LNCaP clone FGC (cell line): ENCODE data around the gene HADHB.
"Not testable (repeated sequence)": the region's sequence is repeated elsewhere in the genome, so short reads cannot be mapped to it uniquely, and the experiment has no call there.

Experiments
- DNase-seq: peaks from one replicate; pipeline ENCODE4 v3.0.0-alpha.2; 2011; ENCODE audit warnings: low read depth
- H3K4me3 ChIP-seq: 2 replicates; pipeline ENCODE4 v1.5.1; 2011; ENCODE audit warnings: mild to moderate bottlenecking, low read depth, low read length, control low read depth
- TF ChIP-seq, protein P1 (sequence below): IDR thresholded peaks from 2 replicates; pipeline ENCODE4 v1.5.1; 2012; ENCODE audit warnings: mild to moderate bottlenecking; ENCODE audit not compliant: control insufficient read depth, insufficient read depth; ENCODE audit errors: extremely low read depth

Gene HADHB

DNA sequence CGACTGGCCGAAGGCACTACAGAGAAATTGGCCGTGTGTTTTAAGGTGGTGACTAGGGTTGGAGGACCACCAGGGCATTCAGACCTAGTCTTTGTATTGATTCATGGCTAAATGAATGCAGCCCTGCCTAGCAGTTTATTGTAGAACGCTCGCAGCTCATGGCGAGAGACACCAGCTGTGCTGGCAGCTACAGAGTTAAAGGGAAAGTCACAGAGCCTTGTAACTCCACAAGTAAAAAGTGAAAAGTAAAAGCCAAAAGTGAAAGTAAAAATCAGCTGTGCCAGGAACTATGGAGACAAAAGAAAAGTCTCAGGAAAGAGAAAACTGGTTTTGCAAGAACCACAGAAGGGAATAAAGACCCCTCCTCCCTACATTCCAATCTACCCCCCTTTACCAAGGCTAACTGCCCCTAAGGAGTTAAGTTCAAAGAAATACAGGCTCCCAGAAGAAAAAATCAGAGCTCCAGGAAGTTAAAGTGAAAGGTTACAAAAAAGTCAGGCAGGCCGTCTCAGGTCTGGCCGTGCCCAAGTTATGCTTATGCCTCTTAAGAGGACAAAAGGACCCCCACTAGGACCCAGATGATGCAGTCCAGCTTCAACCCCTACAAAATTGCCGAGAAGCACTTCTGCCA is 54.8 kb downstream of the HADHB start:
- TF ChIP-seq, protein P1, sequence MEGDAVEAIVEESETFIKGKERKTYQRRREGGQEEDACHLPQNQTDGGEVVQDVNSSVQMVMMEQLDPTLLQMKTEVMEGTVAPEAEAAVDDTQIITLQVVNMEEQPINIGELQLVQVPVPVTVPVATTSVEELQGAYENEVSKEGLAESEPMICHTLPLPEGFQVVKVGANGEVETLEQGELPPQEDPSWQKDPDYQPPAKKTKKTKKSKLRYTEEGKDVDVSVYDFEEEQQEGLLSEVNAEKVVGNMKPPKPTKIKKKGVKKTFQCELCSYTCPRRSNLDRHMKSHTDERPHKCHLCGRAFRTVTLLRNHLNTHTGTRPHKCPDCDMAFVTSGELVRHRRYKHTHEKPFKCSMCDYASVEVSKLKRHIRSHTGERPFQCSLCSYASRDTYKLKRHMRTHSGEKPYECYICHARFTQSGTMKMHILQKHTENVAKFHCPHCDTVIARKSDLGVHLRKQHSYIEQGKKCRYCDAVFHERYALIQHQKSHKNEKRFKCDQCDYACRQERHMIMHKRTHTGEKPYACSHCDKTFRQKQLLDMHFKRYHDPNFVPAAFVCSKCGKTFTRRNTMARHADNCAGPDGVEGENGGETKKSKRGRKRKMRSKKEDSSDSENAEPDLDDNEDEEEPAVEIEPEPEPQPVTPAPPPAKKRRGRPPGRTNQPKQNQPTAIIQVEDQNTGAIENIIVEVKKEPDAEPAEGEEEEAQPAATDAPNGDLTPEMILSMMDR = no peak
- peak overlapping the region; percentile 35 for H3K4me3 ChIP-seq

DNA sequence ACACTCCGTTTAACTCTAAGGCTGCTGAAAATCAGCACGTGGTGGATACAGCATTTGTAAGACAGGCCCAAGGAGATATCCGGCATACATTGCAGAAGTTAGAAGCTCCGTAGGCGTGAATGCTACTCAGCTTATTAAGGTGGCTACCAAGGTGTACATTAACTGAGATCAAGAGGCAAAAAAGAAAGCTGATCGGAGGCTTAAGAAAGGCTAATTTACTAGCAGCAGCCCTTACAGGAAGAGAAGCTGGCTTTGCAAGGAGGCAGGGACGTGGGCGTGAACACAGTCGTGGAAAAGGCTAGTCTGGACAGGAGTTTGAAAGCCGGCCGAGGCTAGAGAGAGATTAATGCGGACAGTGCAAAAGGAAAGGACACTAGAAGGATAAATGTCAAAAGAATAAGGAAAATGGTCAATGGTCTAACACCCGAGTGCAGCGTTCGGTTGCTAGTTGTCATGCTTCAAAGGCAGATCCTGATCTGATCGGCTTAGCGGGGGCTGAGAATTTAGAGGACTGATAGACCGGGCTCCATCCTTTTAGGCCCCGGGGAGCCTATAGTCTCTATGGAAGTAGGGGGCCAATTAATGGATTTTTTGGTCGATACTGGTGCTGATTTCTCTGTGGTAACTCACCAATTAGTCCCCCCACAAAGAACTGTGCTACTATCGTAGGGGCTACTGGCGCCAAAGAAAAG is 55.6 kb downstream of the HADHB start:
- H3K4me3 ChIP-seq = no peak overlapping the region
- no peak for DNase-seq
- TF ChIP-seq, protein P1 = no peak

More for the DNA sequence above, 54.8 kb downstream of the HADHB start:
- no peak for DNase-seq

DNA sequence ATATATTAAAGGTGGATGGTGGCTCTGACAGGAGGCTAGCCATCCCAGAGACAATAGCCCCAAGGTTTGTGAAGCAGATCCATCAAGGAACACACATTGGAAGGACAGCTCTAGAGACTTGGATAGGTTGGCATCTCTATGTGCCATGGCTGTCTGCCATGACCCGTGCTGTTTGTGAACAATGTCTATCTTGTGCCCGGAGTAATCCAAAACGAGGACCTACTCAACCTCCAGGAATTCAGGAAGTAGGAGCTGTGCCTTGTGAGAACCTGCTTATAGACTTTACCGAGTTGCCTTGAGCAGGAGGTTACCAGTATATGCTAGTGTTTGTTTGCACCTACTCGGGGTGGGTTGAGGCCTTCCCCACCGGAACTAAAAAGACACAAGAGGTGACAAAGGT is 58.1 kb downstream of the HADHB start:
- TF ChIP-seq, protein P1 = no peak
- DNase-seq = peak; percentile 86
- no peak overlapping the region for H3K4me3 ChIP-seq

DNA sequence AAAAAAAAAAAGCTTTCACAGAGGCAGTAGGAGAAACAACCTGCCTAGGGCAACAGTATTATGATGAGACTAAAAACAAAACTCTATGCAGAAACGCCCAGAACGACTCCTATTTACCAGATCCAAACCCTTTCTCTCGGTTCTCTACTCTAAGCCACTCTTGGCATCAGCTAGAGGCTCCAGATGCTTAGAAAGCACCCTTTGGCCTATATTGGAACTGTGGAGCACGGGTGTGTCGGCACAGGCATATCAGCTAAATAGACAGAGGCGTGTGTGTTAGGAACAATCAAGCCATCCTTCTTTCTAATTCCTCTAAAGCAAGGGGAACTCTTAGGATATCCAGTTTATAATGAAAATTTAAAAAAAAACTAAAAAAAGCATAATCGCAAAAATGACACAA is 60.4 kb downstream of the HADHB start:
- not testable (repeated sequence) for DNase-seq, H3K4me3 ChIP-seq

DNA sequence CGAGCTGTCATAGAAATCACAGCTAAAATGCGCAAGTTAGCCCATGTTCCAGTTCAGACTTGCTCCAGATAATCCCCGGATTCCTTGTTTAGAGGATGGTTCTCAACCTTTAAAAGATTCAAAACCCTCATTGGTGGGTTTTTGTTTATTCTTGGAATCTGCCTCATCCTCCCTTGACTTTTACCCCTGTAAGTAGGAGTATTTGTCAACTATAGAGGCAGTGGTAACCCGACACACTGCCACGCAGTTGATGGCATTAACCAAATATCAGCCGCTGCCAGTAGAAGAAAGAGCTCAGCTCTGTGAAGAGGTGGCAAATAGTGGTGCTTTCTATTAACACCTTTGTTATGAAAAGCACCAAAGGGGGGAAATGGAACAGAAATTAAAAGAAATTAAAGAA is 60.8 kb downstream of the HADHB start:
- H3K4me3 ChIP-seq = no peak overlapping the region
- TF ChIP-seq, protein P1 = no peak
- no peak for DNase-seq

DNA sequence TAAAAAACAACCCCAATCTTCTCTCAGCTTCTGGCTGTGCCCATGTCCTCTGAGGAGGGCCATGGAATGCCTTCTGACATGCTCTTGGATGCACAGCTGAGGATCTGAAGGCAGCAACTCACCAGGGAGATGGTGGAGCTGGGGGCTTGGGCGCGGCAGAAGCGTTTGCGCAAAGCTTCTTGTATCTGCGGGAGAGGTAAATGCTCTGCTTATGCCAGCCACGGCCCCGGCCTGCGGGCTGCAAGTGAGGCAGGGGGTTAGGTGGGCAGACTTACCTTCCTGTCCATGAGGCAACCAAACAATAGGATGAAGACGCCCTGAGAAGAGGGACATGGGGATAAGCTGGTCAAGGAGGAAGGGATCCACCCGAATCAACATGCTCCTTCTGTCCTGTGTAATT is 65.2 kb downstream of the HADHB start:
- no peak overlapping the region for H3K4me3 ChIP-seq
- TF ChIP-seq, protein P1 = no peak

DNA sequence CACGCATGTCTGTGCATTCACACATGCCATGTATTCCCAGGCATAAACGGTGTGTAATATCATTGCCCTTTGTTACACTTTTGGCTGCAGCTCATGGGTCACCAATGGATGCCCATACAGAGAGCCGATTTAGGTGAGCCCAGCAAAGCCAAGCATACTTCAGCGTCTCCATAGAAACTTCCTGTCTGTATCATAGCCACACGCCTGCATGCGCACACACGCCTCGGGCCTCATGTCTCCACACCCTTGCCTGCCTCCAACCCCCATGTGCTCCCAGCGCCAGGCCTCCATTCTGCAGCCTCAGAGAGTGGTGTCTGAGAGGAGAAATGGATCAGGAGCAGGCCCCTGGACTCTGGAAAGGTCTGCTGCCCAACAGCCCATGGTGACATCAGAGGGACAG is 67.7 kb downstream of the HADHB start:
- TF ChIP-seq, protein P1 = no peak
- DNase-seq = no peak
- H3K4me3 ChIP-seq = no peak overlapping the region

More for the DNA sequence above, 65.2 kb downstream of the HADHB start:
- no peak for DNase-seq
